T47D (cell line): ENCODE data around the gene EML2.
"Not testable (repeated sequence)": the region's sequence is repeated elsewhere in the genome, so short reads cannot be mapped to it uniquely, and the experiment has no call there.

Source experiments
- DNase-seq, 2 experiments: peaks; one replicate each; pipeline versions ENCODE4 v3.0.0 to v3.0.0-alpha.2; 2011 to 2012; ENCODE audit warnings: low read depth in 1 of 2, low spot score in 1 of 2
- JUND ChIP-seq: IDR thresholded peaks from 2 replicates; pipeline ENCODE4 v1.6.1; 2012; ENCODE audit warnings: low read depth
- in situ Hi-C: cut with HindIII; loops from 2 replicates; pipeline ENCODE4 v1.10.0; 2016; ENCODE audit warnings: low sequenced_read_pairs, low pct_unique_long_range_greater_than_20kb

The EML2 gene

GRCh38 chr19:45638930-45639729 is at the start of gene EML2:
TSS of gene EML2 (minus strand) at chr19:45639397. CDS start at chr19:45639376, 21 bp downstream.
- TF ChIP-seq JUND, result no peak
- in situ Hi-C loops, result no loop called here
- peak; percentile 18 to 39 for DNase-seq

- TF ChIP-seq JUND, result no peak
These were observed 48.4 kb upstream of the EML2 start for GRCh38 chr19:45687599-45687998.

DNA sequence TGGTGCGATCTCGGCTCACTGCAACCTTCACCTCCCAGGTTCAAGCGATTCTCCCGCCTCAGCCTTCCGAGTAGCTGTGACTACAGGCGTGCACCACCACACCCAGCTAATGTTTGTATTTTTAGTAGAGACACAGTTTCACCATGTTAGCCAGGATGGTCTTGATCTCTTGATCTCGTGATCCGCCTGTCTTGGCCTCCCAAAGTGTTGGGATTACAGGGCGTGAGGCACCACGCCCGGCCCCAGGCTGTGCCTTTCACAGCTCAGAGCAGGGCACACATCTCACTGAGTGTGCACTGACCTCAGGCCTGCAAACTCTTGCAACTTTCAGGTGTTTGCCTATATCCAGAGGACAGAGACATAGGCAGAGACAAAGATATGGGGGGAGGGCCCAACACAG is 45.8 kb upstream of the EML2 start:
- in situ Hi-C loops, DNase-seq: not testable (repeated sequence)

More at GRCh38 chr19:45687599-45687998, 48.4 kb upstream of the EML2 start:
- no peak for DNase-seq
- in situ Hi-C loops, result no loop called here

DNA sequence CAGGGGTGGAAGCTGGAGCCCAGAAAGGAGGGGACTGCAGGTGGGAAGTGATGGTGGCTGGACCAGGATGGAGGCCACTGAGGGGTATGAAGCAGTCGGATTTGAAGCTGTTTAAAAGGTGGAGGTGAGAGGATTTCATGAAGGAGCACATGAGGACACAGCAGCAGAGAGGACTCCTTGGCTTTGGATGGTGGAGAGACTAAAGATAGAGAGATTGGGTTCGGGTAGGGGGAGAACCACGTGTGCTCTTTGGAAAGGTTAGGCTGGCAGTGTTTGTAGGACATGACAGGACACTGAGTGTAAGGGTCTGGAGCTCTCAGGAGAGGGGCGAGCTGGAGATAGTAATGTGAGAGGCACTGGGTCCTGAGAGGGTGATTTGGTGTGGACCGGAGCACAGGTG is 43.7 kb upstream of the EML2 start:
- TF ChIP-seq JUND, result no peak
- in situ Hi-C loops, result no loop called here
- DNase-seq, result no peak

DNA sequence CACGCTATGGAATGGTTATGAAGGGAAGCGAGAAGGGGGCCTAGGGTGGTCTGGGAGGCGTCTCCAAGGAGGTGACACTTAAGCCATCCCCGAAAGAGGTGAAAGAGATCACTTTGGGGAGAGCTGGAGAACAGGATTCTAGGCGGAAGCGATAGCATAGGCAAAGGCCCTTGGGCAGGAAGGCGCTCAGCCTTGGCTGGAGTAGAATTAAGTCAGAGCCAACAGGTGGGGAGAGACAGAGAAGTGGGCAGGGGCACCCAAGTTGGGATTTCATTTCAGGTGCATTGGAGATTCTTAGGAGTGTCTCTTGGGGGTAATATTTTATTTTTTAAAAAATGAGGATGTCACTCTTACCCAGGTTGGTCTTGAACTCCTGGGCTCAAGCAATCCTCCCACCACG is 42.9 kb upstream of the EML2 start:
- DNase-seq, result no peak
- in situ Hi-C loops, result no loop called here
- no peak for TF ChIP-seq JUND

GRCh38 chr19:45681391-45682015 is 42.3 kb upstream of the EML2 start:
- in situ Hi-C loops, result no loop called here
- DNase-seq, result peak; percentile 77 to 88

GRCh38 chr19:45677351-45678230 is 38.4 kb upstream of the EML2 start:
- in situ Hi-C loops, result no loop called here
- DNase-seq, result peak; percentile 75 to 76
- TF ChIP-seq JUND, result no peak

More at GRCh38 chr19:45681391-45682015, 42.3 kb upstream of the EML2 start:
- no peak for TF ChIP-seq JUND

DNA sequence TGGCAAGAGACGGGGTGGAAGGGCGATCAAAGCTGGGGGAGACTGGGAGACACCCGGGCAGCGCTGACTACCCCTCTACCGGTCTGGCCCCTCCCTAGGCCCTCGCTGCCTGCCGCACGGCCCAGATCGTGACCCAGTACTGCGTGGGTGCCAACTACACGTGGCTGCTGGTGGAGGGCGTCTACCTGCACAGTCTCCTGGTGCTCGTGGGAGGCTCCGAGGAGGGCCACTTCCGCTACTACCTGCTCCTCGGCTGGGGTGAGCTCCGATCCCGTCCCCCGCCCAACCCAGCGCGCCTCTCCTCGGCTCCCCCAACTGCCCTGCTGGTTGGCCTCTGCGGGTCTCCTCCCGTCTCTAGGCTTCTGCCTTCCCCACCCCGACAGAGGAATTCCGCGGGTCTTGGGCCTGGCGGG is 37.7 kb upstream of the EML2 start:
- no peak for TF ChIP-seq JUND
- no peak for DNase-seq
- in situ Hi-C loops, result no loop called here

GRCh38 chr19:45674946-45675345 is 35.7 kb upstream of the EML2 start:
- in situ Hi-C loops, result no loop called here
- DNase-seq, result no peak
- TF ChIP-seq JUND, result no peak

GRCh38 chr19:45670670-45671453 is 31.7 kb upstream of the EML2 start:
- DNase-seq, result peak; percentile 85 to 95

DNA sequence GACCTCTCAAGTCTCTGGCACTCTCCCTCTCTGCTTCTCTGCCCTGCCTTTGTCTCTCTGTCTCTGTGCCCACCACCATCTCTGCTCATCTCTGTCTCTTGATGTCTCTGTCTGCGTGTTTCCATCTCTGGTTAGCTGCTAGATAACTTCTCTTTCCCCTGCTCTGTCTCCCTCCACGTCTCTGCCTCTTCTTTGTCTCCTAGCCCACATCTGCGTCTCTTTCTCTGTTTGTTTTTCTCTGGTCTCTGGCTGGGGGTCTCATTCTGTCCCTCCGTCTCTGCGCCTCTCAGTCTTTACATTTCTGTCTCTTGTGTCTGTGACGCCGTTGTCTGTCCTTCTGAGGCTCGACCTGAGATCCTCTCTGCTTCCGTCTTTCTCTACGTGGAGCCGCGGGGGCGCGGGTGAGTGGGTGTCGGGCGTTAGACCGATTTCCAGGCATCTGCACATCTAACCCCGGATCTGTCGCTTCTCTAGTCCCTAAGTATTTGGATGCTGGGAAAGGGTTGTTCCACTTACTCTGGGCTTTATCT is 29.2 kb upstream of the EML2 start:
- no peak for TF ChIP-seq JUND
- in situ Hi-C loops, result no loop called here
- DNase-seq, result no peak

More at GRCh38 chr19:45670670-45671453, 31.7 kb upstream of the EML2 start:
- in situ Hi-C loops, result no loop called here
- no peak for TF ChIP-seq JUND
